Measurements from ENCODE around the gene CLRN3.

- TF ChIP-seq EZH2 (IDR thresholded peaks at IDR 0.05; ENCODE audit: insufficient read depth, poor library complexity, severe bottlenecking) (no peak), EZH2phosphoT487 (IDR thresholded peaks at IDR 0.05; ENCODE audit: insufficient read depth, low read depth) (no peak)
These were observed 15.0 kb downstream of the CLRN3 start for GRCh38 chr10:127877699-127878098.

Measured in GM23248 (cell line).